Type B pancreatic cell (in vitro differentiated cells): ENCODE results near the gene THAP11. TPM values are rescaled to one million over a fixed set of nuclear protein-coding genes. Genes with fewer than 3 reads are reported as not detected.

Experiments
- DNase-seq: peaks from one replicate; pipeline ENCODE4 v3.0.0; 2021; ENCODE audit warnings: mixed read lengths; ENCODE audit not compliant: unreplicated experiment; ENCODE audit errors: extremely low spot score
- H3K27ac Mint-ChIP-seq: 2 replicates; pipeline ENCODE4 v1.8.0; 2021; ENCODE audit warnings: mild to moderate bottlenecking, mixed read lengths
- H3K27me3 Mint-ChIP-seq: 2 replicates; pipeline ENCODE4 v1.8.0; 2021; ENCODE audit warnings: mixed read lengths
- H3K36me3 Mint-ChIP-seq: 2 replicates; pipeline ENCODE4 v1.8.0; 2021; ENCODE audit warnings: mixed read lengths
- H3K4me1 Mint-ChIP-seq: one replicate; pipeline ENCODE4 v1.8.0; 2021; ENCODE audit warnings: mixed read lengths; ENCODE audit not compliant: unreplicated experiment
- H3K4me3 Mint-ChIP-seq: 2 replicates; pipeline ENCODE4 v1.8.0; 2021; ENCODE audit warnings: mild to moderate bottlenecking, mixed read lengths
- H3K9me3 Mint-ChIP-seq: 2 replicates; pipeline ENCODE4 v1.8.0; 2021; ENCODE audit warnings: mixed read lengths
- total RNA-seq: library from RNA; stranded (reverse); gene quantifications from 2 replicates; pipeline ENCODE4 v1.2.1, GENCODE V29; 2021; ENCODE audit warnings: low replicate concordance
- TF ChIP-seq, protein P1 (sequence below): fragments of 200-600 bp; sonication (generic); conservative IDR thresholded peaks from 2 replicates; pipeline ENCODE4 v1.5.0; 2021; ENCODE audit warnings: antibody characterized with exemption, mild to moderate bottlenecking

Gene THAP11
- total RNA-seq, 1 donor from 2014 or later = 35.1 TPM

DNA sequence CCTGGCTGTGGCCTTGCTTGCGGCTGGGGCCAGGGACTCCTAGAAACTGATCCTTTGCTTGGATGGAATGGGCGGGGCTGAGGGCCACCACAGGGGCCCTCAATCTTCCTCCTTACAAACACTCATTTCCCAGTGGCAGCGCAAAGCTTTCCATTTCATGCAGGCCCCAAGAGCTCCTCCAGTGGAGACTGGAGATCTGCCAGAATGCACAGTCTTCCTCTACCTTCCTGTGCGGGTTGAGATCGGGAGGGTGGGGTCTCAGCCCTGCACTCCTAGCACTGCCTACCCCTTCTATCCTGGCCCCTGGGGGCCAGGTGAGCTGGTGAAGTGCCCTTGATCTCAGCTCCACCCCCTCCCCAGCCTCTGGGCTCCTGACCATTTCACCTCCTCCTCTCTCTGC is 44.3 kb downstream of the THAP11 start:
- no peak for DNase-seq
- no peak overlapping the region for H3K27ac Mint-ChIP-seq

DNA sequence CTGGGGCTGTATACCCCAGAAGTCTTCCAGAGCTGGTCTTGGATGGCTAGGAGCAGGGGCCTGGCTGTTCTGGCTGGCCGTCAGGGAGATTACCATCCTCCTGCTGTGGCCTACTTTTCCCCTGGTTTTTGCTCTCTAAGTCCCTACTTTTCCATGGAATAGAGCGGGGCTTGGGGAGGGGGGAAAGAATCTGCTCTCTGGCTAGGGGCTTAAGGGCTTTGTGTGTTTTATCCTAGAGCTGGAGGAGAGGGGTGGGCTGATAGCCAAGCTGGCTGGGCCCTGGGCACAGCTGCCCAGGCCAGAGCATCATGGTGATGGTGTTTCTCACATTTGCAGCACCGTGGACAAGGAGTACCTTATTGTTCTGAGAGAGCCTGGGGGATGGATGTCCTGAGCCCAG is 46.2 kb downstream of the THAP11 start:
- Mint-ChIP-seq H3K27me3 (no peaks in the 10 kb centered on the region), H3K4me3 (no peak overlapping the region), H3K9me3 (no peaks in the 10 kb centered on the region), H3K4me1 (peaks cover 13% of the 10 kb centered on the region), H3K27ac (no peak overlapping the region), H3K36me3 (peaks cover 4% of the 10 kb centered on the region)
- no peak for DNase-seq
- TF ChIP-seq, protein P1, sequence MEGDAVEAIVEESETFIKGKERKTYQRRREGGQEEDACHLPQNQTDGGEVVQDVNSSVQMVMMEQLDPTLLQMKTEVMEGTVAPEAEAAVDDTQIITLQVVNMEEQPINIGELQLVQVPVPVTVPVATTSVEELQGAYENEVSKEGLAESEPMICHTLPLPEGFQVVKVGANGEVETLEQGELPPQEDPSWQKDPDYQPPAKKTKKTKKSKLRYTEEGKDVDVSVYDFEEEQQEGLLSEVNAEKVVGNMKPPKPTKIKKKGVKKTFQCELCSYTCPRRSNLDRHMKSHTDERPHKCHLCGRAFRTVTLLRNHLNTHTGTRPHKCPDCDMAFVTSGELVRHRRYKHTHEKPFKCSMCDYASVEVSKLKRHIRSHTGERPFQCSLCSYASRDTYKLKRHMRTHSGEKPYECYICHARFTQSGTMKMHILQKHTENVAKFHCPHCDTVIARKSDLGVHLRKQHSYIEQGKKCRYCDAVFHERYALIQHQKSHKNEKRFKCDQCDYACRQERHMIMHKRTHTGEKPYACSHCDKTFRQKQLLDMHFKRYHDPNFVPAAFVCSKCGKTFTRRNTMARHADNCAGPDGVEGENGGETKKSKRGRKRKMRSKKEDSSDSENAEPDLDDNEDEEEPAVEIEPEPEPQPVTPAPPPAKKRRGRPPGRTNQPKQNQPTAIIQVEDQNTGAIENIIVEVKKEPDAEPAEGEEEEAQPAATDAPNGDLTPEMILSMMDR = no peak

More for the DNA sequence above, 44.3 kb downstream of the THAP11 start:
- Mint-ChIP-seq H3K36me3 (peaks cover 4% of the 10 kb centered on the region), H3K27me3 (no peaks in the 10 kb centered on the region), H3K4me1 (peaks cover 5% of the 10 kb centered on the region), H3K4me3 (no peak overlapping the region), H3K9me3 (no peaks in the 10 kb centered on the region)
- TF ChIP-seq, protein P1 = no peak

DNA sequence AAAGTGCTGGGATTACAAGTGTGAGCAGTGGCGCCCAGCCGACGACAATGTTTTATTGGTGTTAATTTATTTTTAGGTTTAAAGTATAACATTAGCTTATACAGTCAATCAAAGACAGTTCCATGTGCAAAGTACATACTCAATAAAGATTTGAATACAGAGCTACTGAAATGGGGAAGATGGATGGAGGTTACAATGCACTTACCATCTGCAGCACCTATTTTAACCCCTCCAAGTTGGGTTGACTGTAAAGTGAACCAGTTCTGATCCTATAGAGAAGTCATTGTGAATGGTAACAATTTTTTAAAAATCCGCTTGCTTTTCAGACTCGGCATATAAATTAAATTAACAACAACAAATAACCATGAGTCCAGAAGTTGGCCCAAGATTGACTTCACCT is 50.3 kb downstream of the THAP11 start:
- Mint-ChIP-seq H3K27ac (peak overlapping the region; percentile 91), H3K36me3 (no peaks in the 10 kb centered on the region), H3K9me3 (no peaks in the 10 kb centered on the region), H3K27me3 (no peaks in the 10 kb centered on the region), H3K4me1 (peaks cover 24% of the 10 kb centered on the region), H3K4me3 (peak overlapping the region; percentile 88)
- DNase-seq = no peak
- TF ChIP-seq, protein P1 = no peak

DNA sequence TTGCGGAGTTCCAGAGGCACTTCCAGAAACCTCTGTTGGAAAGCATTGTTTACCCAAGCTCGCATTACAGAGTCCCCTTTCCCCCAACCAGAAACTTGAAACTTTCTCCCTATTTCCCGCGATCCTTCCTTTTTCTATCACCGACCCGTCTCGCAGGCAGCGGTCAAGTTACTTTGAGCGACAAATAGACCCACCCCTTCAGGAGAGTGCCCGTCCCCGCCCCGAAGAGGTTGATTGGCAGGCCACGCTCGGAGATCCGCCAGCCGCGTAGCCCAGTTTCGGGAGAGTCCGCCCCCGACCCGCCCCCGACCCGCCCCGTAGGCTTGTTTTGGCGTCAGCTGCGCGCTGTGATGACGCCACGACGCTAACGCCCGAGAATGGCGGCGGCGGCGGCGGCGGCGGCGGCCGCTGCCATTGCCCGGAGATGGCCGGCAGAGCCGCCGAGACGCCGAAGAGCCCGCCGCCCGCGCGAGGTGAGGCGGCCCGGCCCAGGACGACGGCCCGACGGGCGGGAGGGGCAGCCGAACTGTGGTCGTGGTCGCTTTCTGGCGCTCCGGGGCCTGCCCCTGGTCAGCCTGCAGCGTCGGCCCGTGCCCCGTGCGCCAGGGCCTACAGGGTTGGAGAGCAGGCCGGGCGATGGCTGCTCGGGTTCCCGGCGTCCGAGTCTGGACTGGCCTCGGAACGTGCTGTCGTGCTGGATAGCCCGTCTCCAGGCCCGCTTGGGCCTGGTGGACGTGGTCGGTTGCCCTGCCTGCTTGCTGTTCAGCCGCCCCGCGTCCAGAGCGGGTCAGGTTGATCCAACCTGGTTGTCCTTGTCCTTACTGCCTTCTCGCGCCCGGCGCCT is 51.0 kb downstream of the THAP11 start, which contains the start of gene PSKH1:
PSKH1 (plus strand) TSS at position 356 of the 844 bp plus-strand sequence. CDS start 15,496 bp downstream, outside the sequence.
- no peaks in the 10 kb centered on the region for H3K36me3 Mint-ChIP-seq
- DNase-seq = peak; percentile 96
- H3K27ac Mint-ChIP-seq = peak within 1 kb of the TSS; percentile 99
- no peaks in the 10 kb centered on the region for H3K9me3 Mint-ChIP-seq
- TF ChIP-seq, protein P1 = no peak
- no peaks in the 10 kb centered on the region for H3K27me3 Mint-ChIP-seq
- H3K4me3 Mint-ChIP-seq = peak within 1 kb of the TSS; percentile 97
- H3K4me1 Mint-ChIP-seq = peaks cover 26% of the 10 kb centered on the region

Other genes starting within 250 kb of the THAP11 start
- gene CARMIL2, start 197.2 kb upstream of the THAP11 start, total RNA-seq = 2.8 and 3.4 TPM in 2 replicates
- 19.9 and 31.6 TPM in 2 replicates for gene ACD, start 182.1 kb upstream of the THAP11 start, total RNA-seq
- gene PARD6A, start 181.4 kb upstream of the THAP11 start, total RNA-seq = 4.7 and 6.5 TPM in 2 replicates
- 12.2 and 18.8 TPM in 2 replicates for gene ENKD1, start 175.6 kb upstream of the THAP11 start, total RNA-seq
- 1.5 and 2.8 TPM in 2 replicates for gene C16orf86, start 175.5 kb upstream of the THAP11 start, total RNA-seq
- 31.7 and 34.3 TPM in 2 replicates for gene GFOD2, start 123.0 kb upstream of the THAP11 start, total RNA-seq
- gene RANBP10, start 35.8 kb upstream of the THAP11 start, total RNA-seq = 27.3 and 27.5 TPM in 2 replicates
- 3.9 and 7.2 TPM in 2 replicates for gene TSNAXIP1, start 35.4 kb upstream of the THAP11 start, total RNA-seq
- gene NUTF2, start 4.6 kb downstream of the THAP11 start, total RNA-seq = 144 and 149 TPM in 2 replicates
- 67.6 and 74.2 TPM in 2 replicates for gene CENPT, start 5.4 kb downstream of the THAP11 start, total RNA-seq
- gene EDC4, start 30.7 kb downstream of the THAP11 start, total RNA-seq = 77.5 and 81.1 TPM in 2 replicates
- 0.80 and 1.1 TPM in 2 replicates for gene NRN1L, start 42.6 kb downstream of the THAP11 start, total RNA-seq
- 39.2 and 41.5 TPM in 2 replicates for gene PSKH1, start 50.9 kb downstream of the THAP11 start, total RNA-seq
- 0.59 and 1.4 TPM in 2 replicates for gene CTRL, start 89.5 kb downstream of the THAP11 start, total RNA-seq
- 51.9 and 68.8 TPM in 2 replicates for gene PSMB10, start 94.5 kb downstream of the THAP11 start, total RNA-seq
- 20.2 and 26.1 TPM in 2 replicates for gene LCAT, start 101.8 kb downstream of the THAP11 start, total RNA-seq
- gene SLC12A4, start 126.3 kb downstream of the THAP11 start, total RNA-seq = 48.1 and 68.8 TPM in 2 replicates
- not detected in 2 replicates for gene DPEP3, start 138.2 kb downstream of the THAP11 start, total RNA-seq
- not detected in 2 replicates for gene DPEP2, start 157.2 kb downstream of the THAP11 start, total RNA-seq
- gene DPEP2NB, start 173.6 kb downstream of the THAP11 start, total RNA-seq = not detected in 2 replicates
- gene DDX28, start 180.9 kb downstream of the THAP11 start, total RNA-seq = 14.7 and 15.2 TPM in 2 replicates
- 21.7 and 24.1 TPM in 2 replicates for gene DUS2, start 181.0 kb downstream of the THAP11 start, total RNA-seq
- gene NFATC3, start 243.1 kb downstream of the THAP11 start, total RNA-seq = 37.5 and 55.5 TPM in 2 replicates